ENCODE data around the gene TRAPPC12.

TRAPPC12 gene

DNA sequence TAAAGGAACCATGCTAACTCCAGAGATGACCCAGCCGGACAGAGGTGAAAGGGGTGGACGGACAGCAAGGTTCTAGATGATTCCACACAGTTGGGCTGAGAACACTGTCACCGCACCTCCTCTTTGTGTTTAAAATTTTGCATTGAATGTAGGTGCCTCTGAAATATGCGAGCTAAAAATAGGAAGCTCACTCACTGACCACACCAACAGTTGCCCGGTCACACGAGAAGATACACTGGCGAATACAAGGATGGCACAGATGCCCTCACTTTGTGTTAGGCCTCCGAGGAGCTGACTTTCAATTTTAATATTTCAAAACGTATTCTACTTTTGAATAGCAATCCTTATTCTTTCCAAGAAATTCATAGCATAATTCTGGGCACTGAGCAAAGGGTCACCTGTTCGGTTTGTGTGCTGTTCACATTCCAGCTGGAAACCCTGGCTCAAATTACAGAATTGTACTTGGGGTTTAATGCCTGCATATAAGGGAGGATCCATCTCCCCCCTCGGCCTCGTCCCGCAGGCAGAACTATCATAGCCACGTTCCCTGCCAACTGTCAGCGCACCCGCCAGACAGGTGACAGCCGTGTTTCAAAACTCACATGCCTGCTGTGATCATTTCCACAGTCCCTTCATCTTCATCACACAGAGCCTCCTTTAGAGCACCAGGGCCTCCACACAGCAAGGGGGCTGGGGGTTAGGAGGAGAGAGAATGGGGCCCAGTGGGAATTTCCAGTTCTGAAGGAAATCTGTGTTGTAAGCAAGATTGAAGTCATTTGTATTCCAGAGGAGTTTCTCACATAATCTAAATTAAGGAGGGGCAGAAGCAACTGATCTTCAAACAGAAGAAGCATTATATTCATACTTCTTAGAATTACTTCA, 91.6 kb downstream of the TRAPPC12 start:
- no peak for DNase-seq

DNA sequence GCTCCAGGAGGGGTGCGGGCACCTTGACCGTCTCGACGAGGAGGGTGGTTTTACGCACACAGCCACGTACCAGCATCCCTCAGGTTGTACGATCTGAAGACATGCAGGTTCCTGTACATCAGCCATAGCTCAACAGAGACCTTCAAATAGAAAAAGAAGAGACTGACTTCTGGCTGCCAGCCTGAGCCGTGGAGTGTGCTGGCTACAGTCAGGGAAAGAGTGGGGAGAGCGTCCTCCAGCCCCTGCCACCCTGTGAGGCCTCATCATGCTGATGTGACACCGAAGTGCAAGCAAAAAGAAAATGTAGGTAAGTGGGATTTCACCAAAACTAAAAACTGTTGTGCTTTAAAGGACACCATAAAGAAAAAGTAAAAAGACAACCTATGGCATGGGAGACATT, 92.8 kb downstream of the TRAPPC12 start:
- no peak for DNase-seq

DNA sequence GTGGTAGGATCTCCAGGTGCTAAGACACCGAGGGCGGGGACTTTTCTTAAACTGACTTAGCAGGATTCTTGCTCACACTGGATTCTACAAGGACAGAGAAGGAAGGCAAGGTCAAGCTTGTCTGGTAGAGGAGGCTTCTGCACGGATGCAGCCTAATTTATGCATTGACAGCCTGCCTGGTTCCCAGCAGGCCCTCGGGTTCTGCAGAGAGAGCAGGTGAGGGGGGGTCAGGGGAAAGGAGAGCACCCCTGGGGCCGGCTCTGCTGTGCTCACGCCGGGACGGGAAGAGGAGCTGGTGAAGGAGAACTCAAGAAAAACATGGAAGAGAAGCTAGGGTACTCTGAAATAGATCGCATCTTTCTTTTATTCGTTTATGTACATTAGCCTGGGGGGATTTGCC, 93.5 kb downstream of the TRAPPC12 start:
- DNase-seq = no peak

DNA sequence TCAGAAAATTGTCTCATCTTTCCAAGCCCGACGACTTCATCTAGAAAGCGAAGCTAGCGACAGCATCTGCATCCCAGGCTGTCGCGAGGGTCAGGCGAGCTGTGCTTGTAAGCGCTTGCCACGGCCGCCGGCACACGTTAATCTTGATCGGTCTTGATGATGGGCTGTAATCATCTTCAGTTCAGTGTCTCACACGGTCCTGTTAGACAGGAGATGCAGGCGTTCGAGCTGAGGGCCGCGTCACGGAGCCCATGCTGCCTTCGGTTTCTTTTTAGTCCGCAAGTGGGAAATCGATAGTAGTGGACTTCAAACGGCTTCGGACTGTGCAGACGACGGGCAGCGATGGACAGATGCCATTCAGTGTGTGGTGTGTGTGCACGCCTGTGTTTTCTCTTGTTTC, 96.3 kb downstream of the TRAPPC12 start:
- no peak for DNase-seq

DNA sequence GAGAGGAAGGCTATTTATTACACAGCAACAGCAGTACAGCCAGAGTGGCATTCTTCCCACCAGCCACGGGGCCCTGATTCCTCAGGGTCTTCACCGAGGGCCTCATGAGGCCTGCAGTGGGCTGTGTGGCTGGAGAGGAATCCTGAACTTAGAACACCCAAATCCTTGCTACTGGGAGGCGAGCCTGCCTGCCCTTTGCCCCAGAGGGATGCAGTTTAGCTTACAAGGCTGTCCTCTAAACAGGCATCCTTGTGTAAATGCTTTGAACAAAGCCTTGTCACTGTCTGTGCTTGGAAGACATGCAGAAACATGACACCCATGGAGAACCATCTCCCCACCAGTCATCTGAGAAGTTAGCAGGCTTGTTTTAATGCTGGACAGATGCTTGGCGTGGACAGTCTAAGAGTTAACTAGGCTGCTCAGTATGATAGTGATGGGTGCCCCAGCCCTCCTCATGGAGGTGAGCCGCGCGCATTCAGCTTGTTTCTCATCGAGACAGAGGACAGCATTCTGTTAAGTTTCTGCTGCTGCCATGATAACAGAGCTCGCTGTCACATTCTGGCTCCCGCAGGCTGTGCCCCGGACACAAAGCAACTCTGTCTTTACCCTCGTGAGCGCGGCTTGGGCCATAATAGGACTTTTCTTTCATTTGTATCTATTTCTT, 97.0 kb downstream of the TRAPPC12 start:
- no peak for DNase-seq

DNA sequence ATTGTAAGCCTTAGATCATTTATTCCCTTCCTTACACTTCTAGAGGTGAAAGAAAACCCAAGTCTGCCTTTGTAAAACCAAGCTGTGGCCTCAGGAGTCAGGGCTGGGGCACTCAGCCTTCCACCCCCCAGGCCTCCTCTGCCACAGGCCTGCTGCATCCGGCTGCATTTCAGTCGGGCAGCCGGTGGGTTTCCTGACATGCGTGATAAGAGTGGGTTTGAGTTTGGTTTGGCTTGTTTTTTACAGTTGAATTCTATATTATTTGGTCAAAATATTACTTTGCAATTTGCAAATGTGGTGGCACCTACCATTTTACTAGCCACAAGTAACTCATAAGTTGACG, 97.5 kb downstream of the TRAPPC12 start:
- DNase-seq = no peak

DNA sequence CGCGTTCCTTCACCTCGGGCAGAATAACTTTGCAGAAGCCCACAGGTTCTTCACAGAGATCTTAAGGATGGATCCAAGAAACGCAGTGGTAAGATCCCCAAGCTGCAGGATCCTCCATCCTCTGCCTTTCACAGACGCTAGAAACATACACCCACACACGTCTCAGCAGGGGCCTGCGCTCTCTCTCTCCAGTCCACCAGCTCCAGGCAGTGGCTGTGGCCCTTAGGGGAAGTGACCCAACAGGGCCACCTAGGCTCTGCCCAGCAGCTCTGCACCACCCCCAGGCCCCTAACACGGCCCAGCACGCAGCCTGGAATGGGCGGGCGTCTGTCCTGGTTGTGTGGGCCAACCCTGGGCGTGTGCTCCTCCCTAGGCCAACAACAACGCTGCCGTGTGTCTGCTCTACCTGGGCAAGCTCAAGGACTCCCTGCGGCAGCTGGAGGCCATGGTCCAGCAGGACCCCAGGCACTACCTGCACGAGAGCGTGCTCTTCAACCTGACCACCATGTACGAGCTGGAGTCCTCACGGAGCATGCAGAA, 99.4 kb downstream of the TRAPPC12 start:
- DNase-seq = no peak

DNA sequence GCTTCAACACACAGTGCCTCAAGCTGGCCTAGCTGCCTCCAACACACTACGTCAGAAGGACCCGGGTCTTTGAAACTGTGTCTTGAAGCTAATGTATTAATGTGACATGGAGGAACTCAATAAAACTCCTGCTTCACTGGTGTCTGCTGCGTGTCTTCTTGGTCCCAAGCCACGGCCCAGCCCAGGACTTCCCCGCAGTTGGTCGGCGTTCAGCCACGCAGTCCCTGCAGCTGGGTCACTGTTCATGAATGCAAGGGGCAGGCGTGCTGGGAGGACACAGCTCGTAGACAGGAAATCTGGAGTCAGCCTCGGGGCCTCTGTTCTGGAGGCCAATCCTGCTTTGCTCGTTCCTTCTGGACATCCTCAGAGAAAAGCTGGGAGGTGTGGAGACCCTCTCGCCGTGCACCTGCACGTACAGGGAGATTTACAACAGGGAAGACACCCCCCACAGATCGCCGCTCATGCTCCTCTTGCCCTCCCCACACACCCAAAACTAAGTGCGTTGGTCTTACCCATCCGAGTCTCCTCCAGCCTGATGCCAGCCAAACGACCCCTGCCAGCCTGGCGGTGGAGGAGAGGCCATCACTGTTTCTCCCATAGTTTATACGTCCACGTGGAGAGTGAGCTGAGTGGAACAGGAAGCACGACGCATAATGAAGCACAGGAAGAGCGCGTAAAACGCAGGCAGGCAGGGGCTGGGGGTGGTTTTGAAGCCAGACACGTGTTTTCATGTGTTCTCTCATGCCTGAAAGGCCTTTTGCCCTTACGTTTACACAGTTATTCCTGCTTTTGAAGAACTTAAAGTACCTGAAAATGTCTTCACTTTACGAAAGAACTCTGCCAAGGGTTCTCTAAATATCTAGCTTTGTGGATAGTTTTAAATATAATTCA, 100.2 kb downstream of the TRAPPC12 start:
- no peak for DNase-seq

DNA sequence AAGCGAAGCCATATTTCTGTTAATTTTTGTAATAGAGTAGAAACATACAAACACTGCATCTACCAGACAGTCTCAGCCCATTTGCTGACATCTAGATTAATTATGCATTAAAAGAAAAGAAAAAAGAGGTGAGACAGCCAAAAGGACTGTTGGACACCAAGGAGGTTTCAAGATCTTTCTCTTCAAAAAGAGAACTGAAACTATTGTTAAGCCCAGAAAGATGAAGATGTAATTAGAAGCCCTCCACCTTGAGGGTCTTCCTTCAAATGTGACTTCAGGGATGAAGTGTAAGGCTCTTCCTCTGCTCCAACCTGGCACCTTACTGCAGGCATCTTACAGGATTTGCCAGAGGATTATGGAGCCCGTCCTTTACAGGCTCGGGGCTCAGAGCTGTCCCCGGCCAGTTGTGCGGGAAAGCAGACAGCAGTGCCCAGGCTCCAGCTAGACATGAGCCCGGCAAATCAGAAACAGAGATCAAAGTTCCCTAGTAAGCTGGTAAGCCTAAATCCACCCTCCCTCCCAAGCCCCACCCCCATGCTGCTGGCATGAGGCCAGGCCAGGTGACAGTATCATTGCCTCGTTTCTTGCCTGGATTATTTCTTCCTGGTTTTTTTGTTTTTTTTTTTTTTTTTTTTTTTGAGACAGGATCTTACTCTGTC, 101.0 kb downstream of the TRAPPC12 start:
- no peak for DNase-seq

DNA sequence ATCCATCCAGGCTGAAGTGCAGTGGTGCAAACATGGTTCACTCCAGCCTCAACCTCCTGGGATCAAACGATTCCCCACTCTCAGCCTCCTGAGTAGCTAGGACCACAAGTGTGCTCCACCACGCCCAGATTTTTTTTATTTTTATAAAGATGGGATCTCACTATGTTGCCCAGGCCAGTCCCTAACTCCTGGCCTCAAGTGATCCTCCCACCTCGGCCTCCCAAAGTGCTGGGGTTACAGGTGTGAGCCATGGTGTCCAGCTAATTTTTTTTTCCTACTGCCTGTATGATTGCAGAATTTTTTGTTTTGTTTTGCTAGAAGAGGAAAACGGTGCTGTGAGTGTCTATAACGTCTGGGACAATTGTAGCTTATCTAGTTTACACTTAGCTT, 101.5 kb downstream of the TRAPPC12 start:
- DNase-seq = no peak

DNA sequence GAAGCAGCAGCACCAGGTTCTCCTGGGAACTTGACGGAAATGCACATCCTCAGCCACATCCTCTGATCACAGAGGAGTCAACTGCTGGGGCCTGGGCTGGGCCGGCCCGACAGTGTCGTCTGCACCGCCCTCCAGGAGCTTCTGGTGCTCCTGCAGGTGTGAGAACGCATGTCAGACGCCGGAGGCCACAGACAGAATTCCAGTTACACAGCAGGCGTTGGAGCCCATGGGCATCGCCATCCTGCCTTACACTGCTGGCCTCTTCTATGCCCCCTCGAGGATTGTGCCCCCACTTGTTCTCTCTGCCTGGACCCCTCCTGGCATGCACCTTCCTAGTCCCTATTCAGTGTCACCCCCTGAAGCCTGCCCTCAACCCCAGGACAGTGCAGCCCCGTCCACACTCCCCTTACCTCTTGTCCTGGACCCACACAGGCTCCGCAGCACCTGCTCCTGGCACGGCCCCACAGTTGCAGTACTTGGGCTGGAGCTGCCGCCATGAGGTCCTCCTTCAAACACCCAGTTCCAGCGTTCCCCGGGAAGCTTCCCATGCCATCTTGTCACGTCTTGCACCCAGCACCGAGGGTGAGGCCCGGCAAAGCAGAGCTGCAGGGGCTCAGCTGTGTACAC, 102.4 kb downstream of the TRAPPC12 start:
- DNase-seq = no peak

DNA sequence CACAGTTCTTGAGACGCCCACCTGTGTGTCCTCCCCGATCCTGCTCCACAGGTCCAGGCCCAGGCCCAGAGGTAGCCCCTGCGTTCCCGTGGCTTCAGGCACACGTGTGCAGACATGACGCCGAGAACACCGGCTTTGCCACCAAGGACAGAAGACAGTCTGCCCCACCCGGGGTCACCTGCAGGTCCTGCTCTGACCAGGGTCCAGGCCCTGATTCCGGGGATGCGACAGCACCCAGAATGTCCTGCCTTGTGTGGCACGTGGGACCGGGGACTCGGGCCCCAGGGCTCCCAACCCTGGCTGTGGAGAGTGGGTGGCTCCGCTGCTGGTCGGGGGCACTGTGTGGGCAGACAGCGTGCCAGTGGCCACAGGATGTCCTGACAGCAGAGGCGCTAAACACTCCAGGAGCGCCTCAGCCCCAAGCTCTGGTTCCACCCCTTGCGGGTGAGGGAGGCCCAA, 102.9 kb downstream of the TRAPPC12 start:
- no peak for DNase-seq

DNA sequence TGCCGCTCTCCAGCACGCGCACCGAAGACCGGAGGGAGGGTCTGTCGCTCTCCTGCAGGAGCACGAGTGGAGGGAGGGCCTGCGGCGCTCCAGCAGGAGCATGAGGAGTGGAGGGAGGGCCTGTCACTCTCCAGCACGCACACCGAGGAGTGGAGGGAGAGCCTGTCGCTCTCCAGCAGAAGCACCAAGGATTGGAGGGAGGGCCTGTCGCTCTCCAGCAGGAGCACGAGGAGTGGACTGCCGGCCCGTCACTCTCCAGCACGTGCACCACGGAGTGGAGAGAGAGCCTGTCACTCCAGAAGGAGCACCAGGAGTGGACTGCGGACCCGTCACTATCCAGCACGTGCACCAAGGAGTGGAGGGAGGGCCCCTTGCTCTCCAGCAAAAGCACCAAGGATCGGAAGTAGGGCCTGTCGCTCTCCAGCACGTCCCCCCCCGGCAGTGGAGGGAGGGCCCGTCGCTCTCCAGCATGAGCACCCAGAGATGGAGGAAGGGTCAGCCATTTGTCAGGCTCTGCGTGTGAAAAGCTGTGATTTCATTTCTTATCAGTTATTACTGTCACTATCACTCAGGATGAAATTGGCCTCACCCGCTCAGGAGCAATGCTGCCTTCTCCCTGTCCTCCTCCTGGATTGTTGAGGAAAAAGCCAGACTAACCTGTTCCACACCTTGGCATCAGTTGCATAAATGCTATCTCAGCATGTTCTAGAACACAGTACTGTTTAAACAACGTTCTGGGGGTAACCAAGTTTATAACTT, 103.9 kb downstream of the TRAPPC12 start:
- DNase-seq = no peak

DNA sequence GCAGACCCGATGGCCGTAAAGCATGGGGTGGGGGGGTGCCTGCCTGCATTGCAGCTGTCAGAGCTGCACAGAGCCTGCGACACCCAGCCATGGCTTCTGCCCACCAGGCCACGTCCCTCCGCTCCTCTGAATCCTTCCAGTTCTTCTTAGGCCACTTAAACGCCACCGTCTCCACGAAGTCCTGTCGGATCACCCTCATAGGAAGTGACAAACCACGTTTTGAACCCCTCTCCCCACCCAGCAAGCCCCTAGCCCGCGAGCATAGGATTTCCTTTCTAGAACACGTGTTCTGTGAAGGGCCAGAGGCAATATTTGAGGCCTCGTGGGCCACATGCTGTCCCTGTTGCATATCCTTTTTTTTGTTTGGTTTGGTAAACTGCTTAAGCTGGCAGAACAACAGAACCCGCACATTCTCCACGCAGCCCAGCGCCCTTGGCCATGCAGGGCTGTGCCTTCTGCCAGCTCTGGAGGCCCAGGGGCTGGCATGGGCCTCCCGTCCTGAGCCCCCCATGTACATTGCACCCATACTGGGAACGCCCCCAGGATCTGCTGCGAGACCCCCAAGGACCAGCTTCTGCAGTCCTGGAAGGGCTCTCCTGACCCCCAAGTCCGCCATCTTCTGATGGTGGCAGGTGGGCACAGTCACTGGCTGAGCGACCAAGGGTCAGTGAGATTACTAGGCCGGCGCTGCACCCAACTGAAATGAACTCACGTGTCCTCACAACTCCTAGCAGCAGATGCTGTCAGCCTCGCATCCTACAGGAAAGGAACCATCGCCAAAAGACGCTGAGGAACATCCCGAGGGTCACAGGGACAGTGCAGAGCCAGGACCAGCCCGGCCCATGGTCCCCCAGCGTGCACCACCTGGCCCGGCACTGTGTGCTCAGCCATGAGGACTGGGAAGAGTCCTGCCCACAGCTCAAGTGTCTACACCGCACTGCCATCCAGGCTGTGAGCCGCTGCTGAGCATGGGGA, 104.8 kb downstream of the TRAPPC12 start:
- DNase-seq = no peak

DNA sequence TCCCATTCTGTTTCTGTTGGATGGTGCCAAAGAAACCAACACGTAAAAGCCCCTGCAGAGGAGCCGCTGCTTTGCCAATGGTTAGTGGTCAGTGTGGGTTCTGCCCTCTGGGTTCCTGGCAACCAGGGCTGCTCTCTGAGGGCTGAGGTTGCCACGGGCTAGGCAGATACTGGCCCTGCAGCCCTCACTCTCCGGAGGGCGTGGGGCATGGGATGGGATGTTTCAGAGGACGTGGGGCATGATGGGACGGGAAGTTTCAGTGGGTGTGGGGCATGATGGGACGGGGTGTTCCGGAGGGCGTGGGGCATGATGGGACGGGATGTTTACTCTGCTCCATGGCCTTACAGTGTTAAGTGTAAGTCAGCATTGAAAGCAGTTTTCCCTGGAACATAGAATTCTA, 105.7 kb downstream of the TRAPPC12 start:
- DNase-seq = no peak

DNA sequence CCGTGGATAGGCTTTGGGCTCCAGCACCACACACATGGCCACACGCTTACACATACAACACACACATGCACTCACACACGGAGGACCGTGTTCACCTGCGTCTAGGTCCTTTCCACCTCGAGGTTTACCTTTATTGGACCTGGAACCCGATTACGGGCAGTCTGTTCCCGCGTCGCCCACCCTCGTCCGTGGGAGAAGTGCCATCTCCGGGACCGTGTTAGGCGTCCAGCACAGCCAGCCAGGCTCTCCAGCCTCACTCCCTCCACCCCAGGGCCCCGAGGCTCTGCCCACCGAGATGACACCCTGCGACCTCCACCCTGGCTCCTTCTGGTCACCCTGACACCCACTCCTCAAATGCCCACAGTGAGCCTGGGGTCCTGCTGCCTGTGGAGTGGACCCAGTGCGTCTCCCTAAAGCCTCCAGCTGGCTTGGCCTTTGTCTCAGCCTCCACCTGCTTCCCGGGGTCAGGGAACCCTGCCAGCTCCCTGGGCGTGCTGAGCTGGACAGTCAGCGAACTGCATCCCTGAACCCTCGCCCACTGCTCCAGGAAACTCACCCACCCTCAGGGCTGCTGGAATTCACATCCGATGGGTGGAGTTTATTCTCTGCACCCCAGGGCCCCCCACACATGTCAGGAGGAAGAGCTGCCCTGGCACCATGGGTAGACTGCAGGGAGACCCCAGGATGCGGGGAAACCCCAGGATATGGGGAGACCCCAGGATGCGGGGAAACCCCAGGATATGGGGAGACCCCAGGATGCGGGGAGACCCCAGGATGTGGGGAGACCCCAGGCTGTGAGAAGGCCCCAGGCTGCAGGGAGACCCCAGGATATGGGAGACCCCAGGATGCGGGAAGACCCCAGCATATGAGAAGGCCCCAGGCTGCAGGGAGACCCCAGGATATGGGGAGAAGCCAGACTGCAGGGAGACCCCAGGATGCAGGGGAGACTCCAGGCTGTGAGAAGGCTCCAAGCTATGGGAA, 106.8 kb downstream of the TRAPPC12 start:
- no peak for DNase-seq

DNA sequence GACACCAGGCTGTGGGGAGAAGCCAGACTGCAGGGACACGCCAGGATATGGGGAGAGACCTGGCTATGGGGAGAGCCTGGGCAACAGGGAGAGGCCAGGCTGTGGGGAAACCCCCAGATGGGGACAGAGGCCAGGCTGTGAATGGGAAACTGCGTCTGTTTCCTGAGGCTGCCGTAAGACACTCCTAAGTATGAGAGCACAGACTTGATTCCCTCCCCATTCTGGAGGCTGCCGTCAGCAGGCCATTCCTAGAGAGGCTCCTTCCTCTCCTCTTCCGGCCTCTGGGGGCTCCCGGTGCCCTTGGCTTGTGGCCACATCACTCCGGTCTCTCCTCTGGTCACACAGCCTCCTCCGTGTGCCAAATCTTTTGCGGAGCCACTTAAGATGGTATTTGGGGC, 107.5 kb downstream of the TRAPPC12 start:
- no peak for DNase-seq

DNA sequence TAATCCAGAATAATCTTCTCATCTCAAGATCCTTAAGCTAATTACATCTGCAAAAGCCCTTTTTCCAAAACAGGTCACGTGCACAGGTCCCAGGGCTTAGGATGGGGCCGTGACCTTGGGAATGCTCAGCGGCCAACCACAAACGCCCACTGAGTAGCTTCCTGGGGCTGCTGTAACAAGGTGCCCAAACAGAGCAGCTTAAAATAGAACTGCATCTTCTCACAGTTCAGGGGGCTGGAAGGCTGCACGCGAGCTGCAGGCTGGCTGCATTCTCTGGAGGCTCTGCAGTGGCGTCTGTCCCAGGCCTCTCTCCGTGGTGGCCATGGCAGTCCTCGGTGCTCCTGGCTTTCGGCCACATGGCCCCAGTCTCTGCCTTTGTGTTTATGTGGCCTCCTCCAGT, 107.9 kb downstream of the TRAPPC12 start:
- DNase-seq = no peak

DNA sequence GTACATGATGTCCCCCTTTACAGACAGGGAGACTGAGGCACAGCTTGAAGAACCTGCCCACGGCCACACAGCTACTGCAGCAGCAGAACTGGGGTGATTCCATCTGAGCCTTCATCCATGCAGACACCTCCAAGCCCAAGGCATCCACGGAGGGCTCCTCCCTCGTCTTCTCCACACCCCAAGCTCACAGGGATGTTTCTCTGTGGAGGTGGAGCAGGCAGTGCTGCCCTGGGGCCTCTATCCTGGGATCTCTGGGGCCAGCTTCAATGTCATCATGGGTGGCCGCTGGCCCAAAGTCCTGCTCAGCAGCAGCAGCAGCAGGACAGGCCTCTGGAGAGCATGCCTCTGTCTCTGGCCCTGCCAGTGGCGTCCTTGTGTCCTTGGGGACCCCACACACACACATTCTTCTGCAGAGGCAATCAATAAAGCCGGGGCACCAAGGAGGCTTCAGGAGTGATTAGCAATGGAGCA, 108.6 kb downstream of the TRAPPC12 start:
- DNase-seq = no peak

Measured in NCI-H2227 treated with DMSO at 0.1 percent for 48 hours (cell line).